HepG2 (cell line): Measurements from ENCODE around the gene PNPLA2. TPM values are rescaled to one million over a fixed set of nuclear protein-coding genes. Genes with fewer than 3 reads are reported as not detected.
A peak's percentile ranks its signal among the peaks of the same experiment; 100 is the strongest.

Source experiments
- HMG20B ChIP-seq: conservative IDR thresholded peaks from 2 replicates; pipeline ENCODE4 v1.6.1; 2016; ENCODE audit warnings: missing genetic modification reagents, missing compliant biosample characterization
- MED13 ChIP-seq: sonication (generic); formaldehyde crosslinking; IDR thresholded peaks from 2 replicates; pipeline ENCODE4 v1.5.0; 2020; ENCODE audit warnings: missing genetic modification reagents
- NFATC3 ChIP-seq: sonication (generic); formaldehyde crosslinking; IDR thresholded peaks from 2 replicates; pipeline ENCODE4 v1.5.1; 2020; ENCODE audit warnings: mild to moderate bottlenecking, missing genetic modification reagents
- RAD51 ChIP-seq: fragments of 450-650 bp; IDR thresholded peaks from 2 replicates; pipeline ENCODE4 v1.6.1; 2016; ENCODE audit warnings: borderline replicate concordance
- SMARCC2 ChIP-seq: fragments of 450-650 bp; IDR thresholded peaks from 2 replicates; pipeline ENCODE4 v1.6.1; 2017; ENCODE audit warnings: antibody characterized with exemption, mild to moderate bottlenecking
- TAF1 ChIP-seq: sonication (generic); formaldehyde crosslinking; IDR thresholded peaks from 2 replicates; pipeline ENCODE4 v1.4.0; 2020; ENCODE audit warnings: missing genetic modification reagents
- ZFYVE20 ChIP-seq: sonication (generic); formaldehyde crosslinking; IDR thresholded peaks from 2 replicates; pipeline ENCODE4 v1.8.0; 2023; ENCODE audit warnings: low read depth, mild to moderate bottlenecking, moderate library complexity, missing genetic modification reagents, borderline replicate concordance
- ZNF253 ChIP-seq: sonication (generic); formaldehyde crosslinking; IDR thresholded peaks from 2 replicates; pipeline ENCODE4 v1.8.0; 2022; ENCODE audit warnings: mild to moderate bottlenecking, missing genetic modification reagents, borderline replicate concordance
- ZNF256 ChIP-seq: sonication (generic); formaldehyde crosslinking; conservative IDR thresholded peaks from 2 replicates; pipeline ENCODE4 v1.4.0; 2020; ENCODE audit warnings: missing genetic modification reagents
- ZNF264 ChIP-seq: sonication (generic); formaldehyde crosslinking; IDR thresholded peaks from 2 replicates; pipeline ENCODE4 v1.4.0; 2020; ENCODE audit warnings: missing genetic modification reagents
- ZNF274 ChIP-seq: sonication (generic); formaldehyde crosslinking; IDR thresholded peaks from 2 replicates; pipeline ENCODE4 v1.5.1; 2020; ENCODE audit warnings: mild to moderate bottlenecking, missing genetic modification reagents
- ZNF501 ChIP-seq: sonication (generic); formaldehyde crosslinking; IDR thresholded peaks from 2 replicates; pipeline ENCODE4 v1.5.1; 2020; ENCODE audit warnings: mild to moderate bottlenecking, moderate library complexity, missing genetic modification reagents
- ZNF773 ChIP-seq: sonication (generic); formaldehyde crosslinking; IDR thresholded peaks from 2 replicates; pipeline ENCODE4 v1.4.0; 2020; ENCODE audit warnings: missing genetic modification reagents, borderline replicate concordance
- ZNF777 ChIP-seq: sonication (generic); formaldehyde crosslinking; IDR thresholded peaks from 2 replicates; pipeline ENCODE4 v1.4.0; 2020; ENCODE audit warnings: missing genetic modification reagents
- ZNF780A ChIP-seq: sonication (generic); formaldehyde crosslinking; IDR thresholded peaks from 2 replicates; pipeline ENCODE4 v1.8.0; 2022; ENCODE audit warnings: mild to moderate bottlenecking, missing genetic modification reagents, moderate library complexity
- ZNF83 ChIP-seq: sonication (generic); formaldehyde crosslinking; IDR thresholded peaks from 2 replicates; pipeline ENCODE4 v1.4.0; 2020; ENCODE audit warnings: missing genetic modification reagents, mild to moderate bottlenecking, borderline replicate concordance
- polyA plus RNA-seq, 8 experiments: library from polyadenylated mRNA; depleted of rRNA in 3 of 8; stranded (reverse) in 7 of 8; unstranded in 1 of 8; fragments of >200 nt; fragmentation: Illumina TruSeq in 4 of 8; extraction: Trizol in 4 of 8; gene quantifications; 2 replicates each; pipeline versions ENCODE4 v1.2.1 to v1.2.3, GENCODE V29; 2011 to 2016; ENCODE audit warnings: low read depth in 4 of 8, missing spikeins in 1 of 8, mixed read lengths in 1 of 8; ENCODE audit not compliant: insufficient read depth in 1 of 8
- total RNA-seq, 5 experiments: library from RNA; depleted of rRNA; stranded (reverse); fragments of >200 nt; fragmentation: Illumina TruSeq; extraction: Trizol; gene quantifications; 2 replicates each; pipeline ENCODE4 v1.2.3, GENCODE V29; 2016; ENCODE audit warnings: low read depth in 1 of 5
- TF ChIP-seq, protein P1 (sequence below): sonication (generic); formaldehyde crosslinking; IDR thresholded peaks from 2 replicates; pipeline ENCODE4 v1.5.0; 2020; ENCODE audit warnings: mild to moderate bottlenecking, missing genetic modification reagents, borderline replicate concordance
- TF ChIP-seq, protein P2 (sequence below): sonication (generic); formaldehyde crosslinking; IDR thresholded peaks from 2 replicates; pipeline ENCODE4 v1.5.0; 2020; ENCODE audit warnings: mild to moderate bottlenecking, low read depth, missing genetic modification reagents, borderline replicate concordance
- TF ChIP-seq, protein P3 (sequence below): sonication (generic); formaldehyde crosslinking; IDR thresholded peaks from 2 replicates; pipeline ENCODE4 v1.8.1; 2023; ENCODE audit warnings: mild to moderate bottlenecking, inconsistent platforms, moderate library complexity, missing genetic modification reagents, borderline replicate concordance
- TF ChIP-seq, protein P4 (sequence below): sonication (generic); formaldehyde crosslinking; IDR thresholded peaks from 2 replicates; pipeline ENCODE4 v1.4.0; 2020; ENCODE audit warnings: missing genetic modification reagents, low read depth, mild to moderate bottlenecking, borderline replicate concordance

The PNPLA2 gene
- total and polyA plus RNA-seq, 2 of the 13 experiments (the other 11 are each of a cell fraction or from before 2014, with no cell fraction given) = 10.5 to 43.2 TPM

DNA sequence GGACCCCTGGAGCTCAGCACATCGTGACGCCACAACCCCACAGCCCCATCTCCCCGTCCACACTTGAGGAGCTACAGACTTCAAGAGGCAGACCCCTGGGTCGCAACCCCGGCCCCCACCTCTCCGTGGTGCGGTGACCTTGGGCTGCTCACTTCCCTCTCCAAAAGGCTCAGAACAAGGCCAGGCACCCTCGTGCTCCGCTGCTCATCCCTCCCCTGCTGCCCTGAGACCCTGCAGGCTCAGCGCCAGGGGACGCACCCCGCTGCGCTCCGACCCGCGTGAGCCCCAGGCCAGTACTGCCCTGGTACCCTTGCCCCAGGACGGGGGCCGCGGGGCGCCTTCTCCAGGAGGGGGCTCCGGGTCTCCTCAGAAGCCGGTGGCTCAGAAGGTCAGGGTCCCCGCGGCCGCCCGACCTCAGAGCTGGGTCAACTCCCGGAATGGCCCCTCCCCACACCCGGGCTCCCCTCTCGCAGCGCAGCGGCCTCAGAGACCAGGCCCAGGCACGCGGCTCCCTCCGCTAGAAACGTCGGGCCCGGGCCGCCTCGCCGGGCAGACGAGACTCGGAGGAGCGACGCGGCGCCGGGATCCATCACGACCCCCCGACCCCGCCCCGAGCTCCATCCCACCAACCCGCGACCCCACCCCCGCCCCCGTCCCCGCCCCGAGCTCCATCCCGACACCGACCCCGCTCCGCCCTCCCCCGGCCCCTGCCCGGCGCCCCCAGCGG, 42.0 kb upstream of the PNPLA2 start (continued):
- TF ChIP-seq, protein P1, sequence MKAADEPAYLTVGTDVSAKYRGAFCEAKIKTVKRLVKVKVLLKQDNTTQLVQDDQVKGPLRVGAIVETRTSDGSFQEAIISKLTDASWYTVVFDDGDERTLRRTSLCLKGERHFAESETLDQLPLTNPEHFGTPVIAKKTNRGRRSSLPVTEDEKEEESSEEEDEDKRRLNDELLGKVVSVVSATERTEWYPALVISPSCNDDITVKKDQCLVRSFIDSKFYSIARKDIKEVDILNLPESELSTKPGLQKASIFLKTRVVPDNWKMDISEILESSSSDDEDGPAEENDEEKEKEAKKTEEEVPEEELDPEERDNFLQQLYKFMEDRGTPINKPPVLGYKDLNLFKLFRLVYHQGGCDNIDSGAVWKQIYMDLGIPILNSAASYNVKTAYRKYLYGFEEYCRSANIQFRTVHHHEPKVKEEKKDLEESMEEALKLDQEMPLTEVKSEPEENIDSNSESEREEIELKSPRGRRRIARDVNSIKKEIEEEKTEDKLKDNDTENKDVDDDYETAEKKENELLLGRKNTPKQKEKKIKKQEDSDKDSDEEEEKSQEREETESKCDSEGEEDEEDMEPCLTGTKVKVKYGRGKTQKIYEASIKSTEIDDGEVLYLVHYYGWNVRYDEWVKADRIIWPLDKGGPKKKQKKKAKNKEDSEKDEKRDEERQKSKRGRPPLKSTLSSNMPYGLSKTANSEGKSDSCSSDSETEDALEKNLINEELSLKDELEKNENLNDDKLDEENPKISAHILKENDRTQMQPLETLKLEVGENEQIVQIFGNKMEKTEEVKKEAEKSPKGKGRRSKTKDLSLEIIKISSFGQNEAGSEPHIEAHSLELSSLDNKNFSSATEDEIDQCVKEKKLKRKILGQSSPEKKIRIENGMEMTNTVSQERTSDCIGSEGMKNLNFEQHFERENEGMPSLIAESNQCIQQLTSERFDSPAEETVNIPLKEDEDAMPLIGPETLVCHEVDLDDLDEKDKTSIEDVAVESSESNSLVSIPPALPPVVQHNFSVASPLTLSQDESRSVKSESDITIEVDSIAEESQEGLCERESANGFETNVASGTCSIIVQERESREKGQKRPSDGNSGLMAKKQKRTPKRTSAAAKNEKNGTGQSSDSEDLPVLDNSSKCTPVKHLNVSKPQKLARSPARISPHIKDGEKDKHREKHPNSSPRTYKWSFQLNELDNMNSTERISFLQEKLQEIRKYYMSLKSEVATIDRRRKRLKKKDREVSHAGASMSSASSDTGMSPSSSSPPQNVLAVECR (CRISPR knock-in tag) = peak; percentile 44; the same call in 1 of the 2 replicates
- TF ChIP-seq ZNF256 (CRISPR knock-in tag) (no peak), SMARCC2 (no peak), ZNF274 (0 out of 2 replicates have a peak, but pooled peaks have one; percentile 43), ZNF773 (no peak), ZFYVE20 (no peak), TAF1 (CRISPR knock-in tag) (peak; percentile 12; the same call in 1 of the 2 replicates), ZNF253 (0 out of 2 replicates have a peak, but pooled peaks have one; percentile 66), MED13 (0 out of 2 replicates have a peak, but pooled peaks have one; percentile 32), ZNF780A (CRISPR knock-in tag) (no peak), HMG20B (CRISPR knock-in tag) (no peak), ZNF83 (CRISPR knock-in tag) (no peak), ZNF264 (CRISPR knock-in tag) (no peak), RAD51 (no peak), ZNF501 (CRISPR knock-in tag) (no peak; the same call in 1 of the 2 replicates), ZNF777 (CRISPR knock-in tag) (no peak), NFATC3 (CRISPR knock-in tag) (0 out of 2 replicates have a peak, but pooled peaks have one; percentile 52)
- TF ChIP-seq, protein P2, sequence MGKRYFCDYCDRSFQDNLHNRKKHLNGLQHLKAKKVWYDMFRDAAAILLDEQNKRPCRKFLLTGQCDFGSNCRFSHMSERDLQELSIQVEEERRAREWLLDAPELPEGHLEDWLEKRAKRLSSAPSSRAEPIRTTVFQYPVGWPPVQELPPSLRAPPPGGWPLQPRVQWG = 0 out of 2 replicates have a peak, but pooled peaks have one; percentile 48
- TF ChIP-seq, protein P3, sequence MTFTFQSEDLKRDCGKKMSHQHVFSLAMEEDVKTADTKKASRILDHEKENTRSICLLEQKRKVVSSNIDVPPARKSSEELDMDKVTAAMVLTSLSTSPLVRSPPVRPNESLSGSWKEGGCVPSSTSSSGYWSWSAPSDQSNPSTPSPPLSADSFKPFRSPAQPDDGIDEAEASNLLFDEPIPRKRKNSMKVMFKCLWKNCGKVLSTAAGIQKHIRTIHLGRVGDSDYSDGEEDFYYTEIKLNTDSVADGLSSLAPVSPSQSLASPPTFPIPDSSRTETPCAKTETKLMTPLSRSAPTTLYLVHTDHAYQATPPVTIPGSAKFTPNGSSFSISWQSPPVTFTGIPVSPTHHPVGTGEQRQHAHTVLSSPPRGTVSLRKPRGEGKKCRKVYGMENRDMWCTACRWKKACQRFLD = no peak
- TF ChIP-seq, protein P4, sequence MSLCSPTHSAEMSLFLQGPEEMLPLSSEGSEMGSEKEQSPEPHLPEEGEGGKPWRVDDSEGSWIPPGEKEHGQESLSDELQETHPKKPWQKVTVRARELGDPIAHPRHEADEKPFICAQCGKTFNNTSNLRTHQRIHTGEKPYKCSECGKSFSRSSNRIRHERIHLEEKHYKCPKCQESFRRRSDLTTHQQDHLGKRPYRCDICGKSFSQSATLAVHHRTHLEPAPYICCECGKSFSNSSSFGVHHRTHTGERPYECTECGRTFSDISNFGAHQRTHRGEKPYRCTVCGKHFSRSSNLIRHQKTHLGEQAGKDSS (CRISPR knock-in tag) = peak; percentile 43; the same call in 1 of the 2 replicates
